ENCODE results near the gene ARHGAP8.
"Not testable (repeated sequence)": the region's sequence is repeated elsewhere in the genome, so short reads cannot be mapped to it uniquely, and the experiment has no call there.

Gene ARHGAP8

GRCh38 chr22:44840611-44841322 is 88.4 kb downstream of the ARHGAP8 start:
- DNase-seq = no peak
- intact Hi-C loops (cut with DNase I) = no loop called here

DNA sequence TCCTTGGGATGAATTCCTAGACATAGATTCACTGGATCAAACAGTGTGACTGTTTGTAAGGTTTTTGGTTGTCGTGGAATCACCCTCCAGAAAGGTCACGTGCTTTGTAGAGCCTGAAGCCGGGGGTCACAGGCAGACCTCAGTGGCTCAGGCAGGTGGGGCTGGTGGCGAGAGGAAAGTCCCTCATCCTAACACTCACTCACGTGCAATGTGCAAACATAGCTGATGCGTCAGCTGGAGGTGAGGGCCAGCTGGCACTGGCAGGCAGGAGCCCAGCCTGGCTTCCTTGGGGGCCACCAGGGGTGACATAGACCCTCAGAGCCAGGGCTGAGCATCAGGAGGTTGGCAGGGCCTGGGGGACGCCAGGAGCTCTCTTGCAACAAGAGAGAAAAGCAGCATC is 90.0 kb downstream of the ARHGAP8 start:
- intact Hi-C loops (cut with DNase I) = no loop called here
- no peak for DNase-seq

DNA sequence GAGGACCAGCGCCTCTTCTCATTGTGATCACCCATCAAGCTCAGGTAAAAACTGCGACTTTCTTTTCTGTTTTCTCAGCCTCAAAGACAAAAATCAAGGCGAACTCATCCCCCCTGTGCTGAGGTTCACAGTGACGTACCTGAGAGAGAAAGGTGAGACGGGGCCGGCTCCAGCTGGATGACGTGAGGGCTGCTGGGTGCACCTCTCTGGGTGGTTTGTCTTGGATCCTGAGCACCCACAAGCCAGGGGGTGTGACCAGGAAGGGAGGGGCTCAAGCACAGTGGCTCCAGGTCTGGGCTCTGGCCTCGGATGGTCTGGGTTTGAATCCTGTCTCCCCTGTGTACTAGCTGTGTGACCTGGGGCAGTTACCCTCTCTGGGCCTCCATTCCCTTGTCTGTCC is 92.8 kb downstream of the ARHGAP8 start:
- no peak for DNase-seq
- intact Hi-C loops (cut with DNase I) = no loop called here

GRCh38 chr22:44845796-44846720 is 93.7 kb downstream of the ARHGAP8 start:
- intact Hi-C loops (cut with DNase I) = no loop called here
- no peak for DNase-seq

GRCh38 chr22:44846726-44847275 is 94.4 kb downstream of the ARHGAP8 start:
- intact Hi-C loops (cut with DNase I) = no loop called here
- DNase-seq = no peak

- DNase-seq = peak in 12 of 42 donors; percentile 7 to 62 (median 17)
- intact Hi-C loops (cut with DNase I) = no loop called here
Observed at GRCh38 chr22:44847380-44847779, 95.0 kb downstream of the ARHGAP8 start.

- intact Hi-C loops (cut with DNase I) = no loop called here
- DNase-seq = no peak
Observed at GRCh38 chr22:44847892-44848291, 95.5 kb downstream of the ARHGAP8 start.

DNA sequence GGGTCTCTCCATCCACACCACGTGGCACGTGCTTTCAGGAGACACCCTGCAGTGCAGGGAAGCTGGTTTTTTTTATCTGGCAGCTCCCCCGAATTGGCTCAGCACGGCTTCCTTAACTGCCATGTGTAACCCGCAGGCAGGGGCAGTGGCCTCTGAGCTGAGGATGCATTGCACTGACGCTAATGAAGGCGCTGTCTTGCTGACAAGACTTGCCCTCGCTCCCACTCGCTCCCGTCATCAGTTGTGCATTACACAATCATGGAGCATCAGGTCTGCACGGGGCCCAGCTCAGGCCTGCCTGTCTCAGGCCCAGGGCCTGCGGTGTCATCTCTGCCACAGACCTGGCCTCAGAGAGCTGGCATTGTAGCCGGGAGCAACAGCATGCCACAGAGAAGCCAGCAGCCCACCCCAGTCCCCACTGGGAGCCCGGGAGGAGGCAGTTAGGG is 95.9 kb downstream of the ARHGAP8 start:
- DNase-seq = no peak
- intact Hi-C loops (cut with DNase I) = no loop called here

DNA sequence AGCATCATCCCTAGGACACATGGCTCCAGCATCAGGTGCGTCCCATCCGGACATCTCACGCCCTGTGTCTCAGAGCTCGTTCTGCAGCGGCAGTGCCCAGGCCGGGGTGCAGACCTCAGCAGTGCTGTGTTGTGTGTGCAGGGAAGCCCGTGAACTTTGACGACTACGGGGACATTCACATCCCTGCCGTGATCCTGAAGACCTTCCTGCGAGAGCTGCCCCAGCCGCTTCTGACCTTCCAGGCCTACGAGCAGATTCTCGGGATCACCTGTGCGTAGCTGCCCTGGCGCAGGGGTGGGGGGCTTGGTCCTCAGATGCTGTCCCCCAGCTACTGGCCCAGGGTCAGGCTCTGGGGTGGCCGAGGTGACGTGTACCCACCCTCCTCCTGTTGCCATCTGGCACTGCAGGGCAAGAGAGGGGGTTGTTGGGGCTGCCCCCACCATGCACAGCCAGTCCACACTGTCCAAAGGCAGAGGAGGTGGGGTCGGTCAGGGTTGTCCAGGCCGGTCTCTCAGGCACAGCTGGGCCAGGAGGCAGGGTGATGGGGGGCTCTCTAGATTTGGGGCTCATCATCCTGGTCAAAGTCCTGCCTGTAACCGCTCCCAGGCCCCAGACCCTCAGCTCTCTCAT is 96.5 kb downstream of the ARHGAP8 start:
- DNase-seq = no peak
- intact Hi-C loops (cut with DNase I) = no loop called here

- no peak for DNase-seq
- intact Hi-C loops (cut with DNase I) = no loop called here
Observed at GRCh38 chr22:44850946-44851345, 98.6 kb downstream of the ARHGAP8 start.

DNA sequence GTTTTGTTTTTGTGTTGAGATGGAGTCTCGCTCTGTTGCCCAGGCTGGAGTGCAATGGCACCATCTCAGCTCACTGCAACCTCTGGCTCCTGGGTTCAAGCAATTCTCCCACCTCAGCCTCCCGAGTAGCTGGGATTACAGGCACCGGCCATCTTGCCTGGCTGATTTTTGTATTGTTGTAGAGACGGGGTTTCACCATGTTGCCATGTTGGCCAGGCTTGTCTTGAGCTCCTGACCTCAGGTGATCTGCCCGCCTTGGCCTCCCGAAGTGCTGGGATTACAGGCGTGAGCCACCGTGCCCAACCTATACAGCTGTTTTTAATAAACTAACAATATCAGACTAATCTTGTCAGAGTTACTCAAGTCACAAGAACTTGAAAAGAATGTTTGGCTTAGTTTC is 102.3 kb downstream of the ARHGAP8 start:
- DNase-seq; intact Hi-C loops (cut with DNase I): not testable (repeated sequence)

GRCh38 chr22:44855855-44856254 is 103.5 kb downstream of the ARHGAP8 start:
- peak in 2 of 42 donors; percentile 2 for DNase-seq
- intact Hi-C loops (cut with DNase I) = no loop called here

DNA sequence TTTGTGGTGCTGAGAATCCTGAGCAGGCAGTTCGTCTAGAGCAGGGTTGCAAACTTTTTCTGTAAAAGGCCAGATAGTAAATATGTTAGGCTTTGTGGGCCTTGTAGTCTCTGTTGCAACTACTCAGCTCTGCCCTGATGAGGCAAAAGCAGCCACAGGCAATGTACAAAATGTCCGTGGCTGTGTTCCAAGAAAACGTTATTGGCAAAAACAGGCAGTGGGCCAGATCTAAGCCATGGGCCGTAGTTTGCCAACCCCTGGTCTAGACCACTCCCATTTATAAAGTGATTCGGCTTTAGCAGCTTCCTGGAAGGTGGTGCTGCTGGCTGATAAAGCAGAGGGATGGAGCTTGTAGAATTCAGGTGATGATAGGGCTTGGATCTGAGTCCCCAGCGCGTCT is 106.4 kb downstream of the ARHGAP8 start:
- intact Hi-C loops (cut with DNase I); DNase-seq: not testable (repeated sequence)

- intact Hi-C loops (cut with DNase I) = no loop called here
- no peak for DNase-seq
Observed at GRCh38 chr22:44859641-44860040, 107.3 kb downstream of the ARHGAP8 start.

DNA sequence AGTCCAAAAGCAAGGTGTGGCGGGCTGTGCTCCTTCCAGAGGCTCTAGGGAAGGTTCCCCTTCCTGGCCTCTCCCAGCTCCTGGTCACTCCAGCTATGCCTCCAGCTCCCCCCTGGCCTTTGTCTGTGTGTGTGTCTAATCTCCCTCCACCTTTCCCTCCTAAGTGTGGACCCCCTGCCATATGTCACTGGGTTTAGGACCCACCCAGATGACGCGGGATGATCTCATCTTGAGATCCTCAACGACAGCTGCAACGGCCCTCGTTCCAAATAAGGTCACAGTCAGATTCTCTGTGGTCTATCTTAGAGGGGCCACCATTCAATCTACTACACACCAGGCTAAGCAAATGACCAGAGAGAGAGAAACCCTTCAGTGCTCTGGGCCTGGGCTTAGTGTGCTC is 107.9 kb downstream of the ARHGAP8 start:
- DNase-seq = no peak
- intact Hi-C loops (cut with DNase I) = no loop called here

GRCh38 chr22:44861245-44861644 is 108.9 kb downstream of the ARHGAP8 start:
- intact Hi-C loops (cut with DNase I) = no loop called here
- DNase-seq = no peak

DNA sequence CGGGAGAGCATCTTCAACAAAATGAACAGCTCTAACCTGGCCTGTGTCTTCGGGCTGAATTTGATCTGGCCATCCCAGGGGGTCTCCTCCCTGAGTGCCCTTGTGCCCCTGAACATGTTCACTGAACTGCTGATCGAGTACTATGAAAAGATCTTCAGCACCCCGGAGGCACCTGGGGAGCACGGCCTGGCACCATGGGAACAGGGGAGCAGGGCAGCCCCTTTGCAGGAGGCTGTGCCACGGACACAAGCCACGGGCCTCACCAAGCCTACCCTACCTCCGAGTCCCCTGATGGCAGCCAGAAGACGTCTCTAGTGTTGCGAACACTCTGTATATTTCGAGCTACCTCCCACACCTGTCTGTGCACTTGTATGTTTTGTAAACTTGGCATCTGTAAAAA is 109.9 kb downstream of the ARHGAP8 start:
- DNase-seq = no peak

GRCh38 chr22:44862981-44863860 is 110.8 kb downstream of the ARHGAP8 start:
- DNase-seq = no peak
- intact Hi-C loops (cut with DNase I) = no loop called here

More for the DNA sequence above, 109.9 kb downstream of the ARHGAP8 start:
- intact Hi-C loops (cut with DNase I) = no loop called here

Measured in head of caudate nucleus (tissue), 42 donors.